GM23338 (cell line): ENCODE measurements around the gene TMEM219. TPM values are rescaled to one million over a fixed set of nuclear protein-coding genes. Genes with fewer than 3 reads are reported as not detected.

Experiments
- ATAC-seq: fragments of 200-7000 bp; cut with Tn5 transposase; 3 replicates; pipeline ENCODE4 v1.9.1; 2020
- DNase-seq: peaks from one replicate; pipeline ENCODE4 v3.0.0-alpha.2; 2015; ENCODE audit warnings: low spot score
- H2AFZ ChIP-seq: fragments of 200-600 bp; sonication (generic); 2 replicates; pipeline ENCODE4 v1.8.0; 2016; ENCODE audit warnings: antibody characterized with exemption, mild to moderate bottlenecking, moderate library complexity
- H3F3A ChIP-seq: fragments of 200-600 bp; sonication (generic); replicated peaks from 2 replicates; pipeline ENCODE4 v1.8.0; 2017; ENCODE audit warnings: antibody characterized with exemption, mixed run types, low read depth
- H3K27ac ChIP-seq: fragments of 200-600 bp; sonication (generic); 2 replicates; pipeline ENCODE4 v1.6.1; 2016; ENCODE audit warnings: low read depth
- H3K27me3 ChIP-seq: fragments of 200-600 bp; sonication (generic); 2 replicates; pipeline ENCODE4 v1.8.0; 2016; ENCODE audit warnings: mild to moderate bottlenecking, mixed run types, moderate library complexity; ENCODE audit not compliant: insufficient read depth
- H3K36me3 ChIP-seq: fragments of 200-600 bp; sonication (generic); 2 replicates; pipeline ENCODE4 v1.8.0; 2016; ENCODE audit warnings: mild to moderate bottlenecking; ENCODE audit not compliant: insufficient read depth
- H3K4me1 ChIP-seq: fragments of 200-600 bp; sonication (generic); 2 replicates; pipeline ENCODE4 v1.8.0; 2016; ENCODE audit warnings: mild to moderate bottlenecking, moderate library complexity; ENCODE audit not compliant: insufficient read depth
- H3K4me2 ChIP-seq: fragments of 200-600 bp; sonication (generic); 2 replicates; pipeline ENCODE4 v1.7.1; 2017; ENCODE audit warnings: mixed run types
- H3K4me3 ChIP-seq: fragments of 200-600 bp; sonication (generic); 2 replicates; pipeline ENCODE4 v1.6.1; 2016; ENCODE audit warnings: mixed run types
- H3K79me2 ChIP-seq: fragments of 200-600 bp; sonication (generic); replicated peaks from 2 replicates; pipeline ENCODE4 v1.8.0; 2017; ENCODE audit warnings: mild to moderate bottlenecking; ENCODE audit not compliant: insufficient read depth
- H3K9me2 ChIP-seq: fragments of 200-600 bp; sonication (generic); 2 replicates; pipeline ENCODE4 v1.8.0; 2017; ENCODE audit not compliant: insufficient read depth
- H4K20me1 ChIP-seq: fragments of 200-600 bp; sonication (generic); replicated peaks from 2 replicates; pipeline ENCODE4 v1.8.0; 2017; ENCODE audit warnings: mild to moderate bottlenecking; ENCODE audit not compliant: insufficient read depth
- H3K27ac Mint-ChIP-seq: 2 replicates; pipeline ENCODE4 v1.8.0; 2020; ENCODE audit warnings: inconsistent platforms, mild to moderate bottlenecking, moderate library complexity, mixed read lengths
- H3K27me3 Mint-ChIP-seq: 3 replicates; pipeline ENCODE4 v1.8.0; 2022; ENCODE audit warnings: low read depth, mild to moderate bottlenecking, moderate library complexity, mixed read lengths, inconsistent platforms; ENCODE audit not compliant: insufficient read depth, poor library complexity
- H3K36me3 Mint-ChIP-seq: 3 replicates; pipeline ENCODE4 v1.8.0; 2021; ENCODE audit warnings: low read depth, mild to moderate bottlenecking, inconsistent platforms, moderate library complexity, mixed read lengths
- H3K4me1 Mint-ChIP-seq: 3 replicates; pipeline ENCODE4 v1.8.0; 2020; ENCODE audit warnings: mild to moderate bottlenecking, inconsistent platforms, mixed read lengths
- H3K4me3 Mint-ChIP-seq: 3 replicates; pipeline ENCODE4 v1.8.0; 2021; ENCODE audit warnings: moderate library complexity, mild to moderate bottlenecking, inconsistent platforms, mixed read lengths
- H3K9me3 Mint-ChIP-seq: 3 replicates; pipeline ENCODE4 v1.8.0; 2020; ENCODE audit warnings: moderate library complexity, mild to moderate bottlenecking, inconsistent platforms, mixed read lengths
- EZH2 ChIP-seq: fragments of 200-600 bp; sonication (generic); IDR thresholded peaks from one replicate; pipeline ENCODE4 v1.8.0; 2017; ENCODE audit warnings: antibody characterized with exemption, mild to moderate bottlenecking, low read depth; ENCODE audit not compliant: unreplicated experiment
- EZH2phosphoT487 ChIP-seq: fragments of 200-600 bp; sonication (generic); IDR thresholded peaks from one replicate; pipeline ENCODE4 v1.8.1; 2018; ENCODE audit warnings: antibody characterized with exemption; ENCODE audit not compliant: unreplicated experiment
- REST ChIP-seq: IDR thresholded peaks from one replicate; pipeline ENCODE4 v1.6.1; 2018; ENCODE audit warnings: antibody characterized with exemption; ENCODE audit not compliant: unreplicated experiment
- STAT1 ChIP-seq: IDR thresholded peaks from one replicate; pipeline ENCODE4 v1.6.1; 2016; ENCODE audit warnings: antibody characterized with exemption; ENCODE audit not compliant: unreplicated experiment
- ZNF114 ChIP-seq: fragments of 250-450 bp; sonication (Bioruptor Pico); IDR thresholded peaks from 2 replicates; pipeline ENCODE4 v1.5.0; 2020; ENCODE audit warnings: mild to moderate bottlenecking, moderate library complexity
- ZNF331 ChIP-seq: fragments of 250-450 bp; sonication (Bioruptor Pico); IDR thresholded peaks from 2 replicates; pipeline ENCODE4 v1.5.0; 2020; ENCODE audit warnings: low read depth, mild to moderate bottlenecking, moderate library complexity
- ZNF462 ChIP-seq: fragments of 250-450 bp; sonication (Bioruptor Pico); IDR thresholded peaks from 2 replicates; pipeline ENCODE4 v1.5.0; 2020; ENCODE audit warnings: mild to moderate bottlenecking, moderate library complexity
- polyA plus RNA-seq: library from polyadenylated mRNA; unstranded; fragments of >200 nt; fragmentation: Nextera tagmentation; extraction: Ambion mirVana; gene quantifications from 2 replicates; pipeline ENCODE4 v1.2.1, GENCODE V29; 2016
- total RNA-seq: library from RNA; depleted of rRNA; stranded (reverse); fragments of >200 nt; shearing (Covaris generic); gene quantifications from 2 replicates; pipeline ENCODE4 v1.2.3, GENCODE V29; 2014

Gene TMEM219
- total and polyA plus RNA-seq, 2 experiments from 2014 or later = 50.0 to 82.3 TPM

- Histone ChIP-seq H3K27ac (no peak overlapping the region), H3K36me3 (no peaks in the 10 kb centered on the region), H3K4me2 (peak overlapping the region; percentile 88), H4K20me1 (no peaks in the 10 kb centered on the region), H3K27me3 (no peaks in the 10 kb centered on the region), H3K9me2 (no peaks in the 10 kb centered on the region), H3K79me2 (no peaks in the 10 kb centered on the region), H3K4me1 (peaks cover 6% of the 10 kb centered on the region), H3K4me3 (no peak overlapping the region; the same call in 1 of the 2 replicates), H3F3A (0 out of 2 replicates have a peak, but pooled peaks cover 6% of the 10 kb centered on the region), H2AFZ (0 out of 2 replicates have a peak overlapping the region, but pooled peaks have one; percentile 94)
- no peak for DNase-seq
- TF ChIP-seq EZH2 (no peak), ZNF114 (no peak)
- no peak overlapping the region for H3K27ac Mint-ChIP-seq
- ATAC-seq = no peak
- peaks cover 7% of the 10 kb centered on the region; the same call in 2 of the 3 replicates for H3K36me3 Mint-ChIP-seq
- peaks cover 8% of the 10 kb centered on the region for H3K27me3 Mint-ChIP-seq
- no peaks in the 10 kb centered on the region for H3K9me3 Mint-ChIP-seq
- H3K4me3 Mint-ChIP-seq = peak overlapping the region; percentile 84
- H3K4me1 Mint-ChIP-seq = peaks cover 16% of the 10 kb centered on the region
These were observed 1.3 kb downstream of the TMEM219 start for GRCh38 chr16:29963021-29963743.

- Histone ChIP-seq H3K79me2 (no peaks in the 10 kb centered on the region), H3K36me3 (peaks cover 14% of the 10 kb centered on the region), H3K27me3 (peaks cover 16% of the 10 kb centered on the region), H3K4me2 (no peak overlapping the region), H2AFZ (no peak overlapping the region), H3F3A (peaks cover 11% of the 10 kb centered on the region; the same call in 1 of the 2 replicates), H3K9me2 (peaks cover 4% of the 10 kb centered on the region; the same call in 1 of the 2 replicates), H4K20me1 (no peaks in the 10 kb centered on the region), H3K27ac (no peak overlapping the region), H3K4me3 (no peak overlapping the region), H3K4me1 (no peaks in the 10 kb centered on the region)
- Mint-ChIP-seq H3K27ac (no peak overlapping the region), H3K4me1 (peaks cover 2% of the 10 kb centered on the region), H3K36me3 (peaks cover 45% of the 10 kb centered on the region), H3K9me3 (peaks cover 18% of the 10 kb centered on the region), H3K4me3 (no peak overlapping the region), H3K27me3 (peaks cover 18% of the 10 kb centered on the region)
- ATAC-seq = no peak
- DNase-seq = no peak
- TF ChIP-seq ZNF462 = no peak
- no peak for TF ChIP-seq ZNF331 (CRISPR knock-in tag)
- TF ChIP-seq ZNF114 = no peak
- no peak for TF ChIP-seq EZH2phosphoT487
- no peak for TF ChIP-seq REST
- TF ChIP-seq STAT1 = no peak
These were observed 6.3 kb downstream of the TMEM219 start for GRCh38 chr16:29968205-29968604.
